HG02571 (cell line): Measurements from ENCODE around the gene ARHGAP11A.

Source experiments
- ATAC-seq: cut with Tn5 transposase; IDR thresholded peaks from one replicate; pipeline ENCODE4 v1.9.1; 2021; ENCODE audit warnings: mild to moderate bottlenecking, moderate library complexity; ENCODE audit not compliant: unreplicated experiment

ARHGAP11A gene

GRCh38 chr15:32652178-32652577 is 36.9 kb downstream of the ARHGAP11A start:
- no peak for ATAC-seq

- no peak for ATAC-seq
Measured at GRCh38 chr15:32656091-32656490, 40.8 kb downstream of the ARHGAP11A start.

- no peak for ATAC-seq
Measured at GRCh38 chr15:32656496-32656895, 41.2 kb downstream of the ARHGAP11A start.

- no peak for ATAC-seq
Measured at GRCh38 chr15:32657198-32657883, 42.0 kb downstream of the ARHGAP11A start.

GRCh38 chr15:32657941-32658340 is 42.6 kb downstream of the ARHGAP11A start:
- no peak for ATAC-seq

GRCh38 chr15:32659340-32660155 is 44.2 kb downstream of the ARHGAP11A start:
- ATAC-seq, result no peak

GRCh38 chr15:32663671-32664070 is 48.4 kb downstream of the ARHGAP11A start:
- no peak for ATAC-seq

GRCh38 chr15:32664796-32665195 is 49.5 kb downstream of the ARHGAP11A start:
- ATAC-seq, result no peak

- no peak for ATAC-seq
Measured at GRCh38 chr15:32667321-32667720, 52.0 kb downstream of the ARHGAP11A start.

GRCh38 chr15:32668942-32669341 is 53.6 kb downstream of the ARHGAP11A start:
- no peak for ATAC-seq

- ATAC-seq, result no peak
Measured at GRCh38 chr15:32669896-32670611, 54.8 kb downstream of the ARHGAP11A start.

- no peak for ATAC-seq
Measured at GRCh38 chr15:32670623-32671022, 55.3 kb downstream of the ARHGAP11A start.

GRCh38 chr15:32671339-32672325 is 56.3 kb downstream of the ARHGAP11A start:
- ATAC-seq, result no peak

GRCh38 chr15:32674681-32675080 is 59.4 kb downstream of the ARHGAP11A start:
- no peak for ATAC-seq

GRCh38 chr15:32675466-32675865 is 60.2 kb downstream of the ARHGAP11A start:
- no peak for ATAC-seq

- ATAC-seq, result no peak
Measured at GRCh38 chr15:32676169-32676568, 60.9 kb downstream of the ARHGAP11A start.

- ATAC-seq, result no peak
Measured at GRCh38 chr15:32677238-32677750, 62.0 kb downstream of the ARHGAP11A start.

GRCh38 chr15:32679298-32679690 is 64.0 kb downstream of the ARHGAP11A start:
- no peak for ATAC-seq

- no peak for ATAC-seq
Measured at GRCh38 chr15:32682569-32682968, 67.3 kb downstream of the ARHGAP11A start.

GRCh38 chr15:32682977-32683630 is 67.8 kb downstream of the ARHGAP11A start:
- no peak for ATAC-seq
